AG10803 (cell line): ENCODE data around the gene MAP7D1.

Experiments
- DNase-seq: peaks from one replicate; pipeline ENCODE4 v3.0.0; 2010; ENCODE audit warnings: low read depth
- H3K4me3 ChIP-seq: 2 replicates; pipeline ENCODE4 v1.5.1; 2011; ENCODE audit warnings: mild to moderate bottlenecking, low read length, control low read depth
- CTCF ChIP-seq: conservative IDR thresholded peaks from 2 replicates; pipeline ENCODE4 v1.5.1; 2011; ENCODE audit warnings: mild to moderate bottlenecking, low read length, control low read depth, inconsistent platforms

Gene MAP7D1

GRCh38 chr1:36161641-36162531 is 5.9 kb downstream of the MAP7D1 start:
- DNase-seq, result no peak
- no peak for TF ChIP-seq CTCF
- peak overlapping the region; percentile 56 for H3K4me3 ChIP-seq

DNA sequence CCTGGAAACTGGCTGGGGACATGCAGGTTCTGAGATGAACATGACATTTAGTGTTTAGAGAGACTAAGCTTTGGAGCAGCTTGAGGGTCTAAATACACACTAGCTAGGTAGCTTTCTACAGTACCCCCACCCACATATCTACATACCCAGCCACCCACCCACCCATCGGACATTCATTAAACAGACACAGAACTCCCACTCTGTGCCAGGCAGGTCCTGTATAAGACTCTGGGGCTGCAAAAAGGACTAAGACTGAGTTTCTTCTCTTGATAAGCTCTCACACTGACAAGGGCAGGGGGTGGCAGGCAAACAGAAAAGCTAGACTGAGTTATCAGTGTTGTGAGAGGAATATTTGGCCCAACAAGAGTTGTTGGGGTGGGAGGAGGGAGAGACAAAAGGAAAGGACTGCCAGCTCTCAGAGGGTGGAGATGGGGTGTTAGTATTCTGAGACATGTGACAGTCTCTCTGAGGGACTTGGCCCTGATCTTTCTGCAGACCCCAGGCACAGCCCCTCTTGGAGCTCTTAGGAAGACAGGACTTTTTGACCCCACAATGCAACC is 6.8 kb downstream of the MAP7D1 start:
- H3K4me3 ChIP-seq, result no peak overlapping the region
- TF ChIP-seq CTCF, result no peak
- DNase-seq, result no peak

GRCh38 chr1:36163426-36163825 is 7.5 kb downstream of the MAP7D1 start:
- no peak for TF ChIP-seq CTCF
- H3K4me3 ChIP-seq, result no peak overlapping the region
- no peak for DNase-seq

DNA sequence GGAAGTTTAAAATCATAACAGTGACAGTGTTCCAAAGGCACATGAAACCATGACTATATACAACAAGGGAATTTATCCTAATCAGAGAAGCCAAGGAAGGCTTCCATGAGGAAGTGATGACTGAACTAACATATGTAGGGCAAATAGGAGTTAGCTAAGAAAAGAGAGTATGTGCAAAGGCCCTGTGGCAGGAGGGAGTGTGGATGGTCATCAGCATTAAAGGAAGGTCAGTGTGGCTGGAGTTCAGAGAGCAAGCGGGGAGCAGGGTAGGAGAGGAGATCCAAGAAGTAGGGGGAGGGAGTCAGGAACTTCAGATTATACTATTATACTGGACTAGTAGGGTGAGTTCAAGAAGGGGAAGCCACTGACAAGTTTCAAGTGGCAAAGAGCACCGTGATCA is 8.4 kb downstream of the MAP7D1 start:
- no peak for TF ChIP-seq CTCF
- DNase-seq, result no peak

DNA sequence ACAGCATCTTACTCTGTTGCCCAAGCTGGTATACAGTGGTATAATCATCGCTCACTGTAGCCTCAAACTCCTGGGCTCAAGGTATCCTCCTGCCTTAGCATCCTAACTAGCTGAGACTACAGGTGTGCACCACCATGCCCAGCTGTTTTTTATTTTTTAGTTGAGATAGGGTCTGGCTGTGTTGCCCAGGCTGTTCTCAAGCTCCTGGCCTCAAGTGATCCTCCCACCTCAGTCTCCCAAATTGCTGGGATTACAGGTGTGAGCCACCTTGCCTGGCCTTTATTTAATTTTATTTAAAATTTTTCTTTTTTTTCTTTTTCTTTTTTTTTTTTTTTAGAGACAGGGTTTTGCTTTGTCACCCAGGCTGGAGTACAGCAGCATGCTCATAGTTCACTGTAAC is 9.2 kb downstream of the MAP7D1 start:
- TF ChIP-seq CTCF, result no peak
- no peak for DNase-seq
- H3K4me3 ChIP-seq, result no peak overlapping the region

More for the DNA sequence above, 8.4 kb downstream of the MAP7D1 start:
- no peak overlapping the region for H3K4me3 ChIP-seq

DNA sequence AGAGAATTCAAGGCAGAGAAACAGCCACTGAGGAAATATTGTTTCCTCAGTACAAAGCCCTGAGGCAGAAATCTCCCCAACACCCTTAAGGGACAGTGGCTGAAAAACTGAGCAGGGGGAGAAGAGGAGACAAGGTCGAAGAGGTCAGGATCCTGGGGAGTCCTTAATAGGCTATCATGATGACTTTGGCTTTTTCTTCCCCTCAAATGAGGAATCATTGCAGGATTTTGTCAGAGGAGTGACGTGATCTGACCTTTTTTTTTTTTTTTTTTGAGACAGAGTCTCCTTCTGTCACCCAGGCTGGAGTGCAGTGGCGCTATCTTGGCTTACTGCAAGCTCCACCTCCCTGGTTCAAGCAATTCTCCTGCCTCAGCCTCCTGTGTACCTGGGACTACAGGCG is 10.2 kb downstream of the MAP7D1 start:
- no peak overlapping the region for H3K4me3 ChIP-seq
- no peak for TF ChIP-seq CTCF
- DNase-seq, result no peak
